Retinal pigment epithelial cell (primary cell): ENCODE measurements around the gene BTBD2.

Source experiments
- DNase-seq: peaks from one replicate; pipeline ENCODE4 v3.0.0-alpha.2; 2010; ENCODE audit warnings: low read depth
- H3K4me3 ChIP-seq: 2 replicates; pipeline ENCODE4 v1.5.1; 2011; ENCODE audit warnings: mild to moderate bottlenecking, low read length, control low read depth, moderate library complexity
- TF ChIP-seq, protein P1 (sequence below): conservative IDR thresholded peaks from 2 replicates; pipeline ENCODE4 v1.5.1; 2011; ENCODE audit warnings: low read depth, low read length, control low read depth, inconsistent platforms

Gene BTBD2

GRCh38 chr19:2011169-2011568 lies 4.3 kb downstream of the BTBD2 start:
- DNase-seq = no peak
- no peak overlapping the region for H3K4me3 ChIP-seq
- TF ChIP-seq, protein P1, sequence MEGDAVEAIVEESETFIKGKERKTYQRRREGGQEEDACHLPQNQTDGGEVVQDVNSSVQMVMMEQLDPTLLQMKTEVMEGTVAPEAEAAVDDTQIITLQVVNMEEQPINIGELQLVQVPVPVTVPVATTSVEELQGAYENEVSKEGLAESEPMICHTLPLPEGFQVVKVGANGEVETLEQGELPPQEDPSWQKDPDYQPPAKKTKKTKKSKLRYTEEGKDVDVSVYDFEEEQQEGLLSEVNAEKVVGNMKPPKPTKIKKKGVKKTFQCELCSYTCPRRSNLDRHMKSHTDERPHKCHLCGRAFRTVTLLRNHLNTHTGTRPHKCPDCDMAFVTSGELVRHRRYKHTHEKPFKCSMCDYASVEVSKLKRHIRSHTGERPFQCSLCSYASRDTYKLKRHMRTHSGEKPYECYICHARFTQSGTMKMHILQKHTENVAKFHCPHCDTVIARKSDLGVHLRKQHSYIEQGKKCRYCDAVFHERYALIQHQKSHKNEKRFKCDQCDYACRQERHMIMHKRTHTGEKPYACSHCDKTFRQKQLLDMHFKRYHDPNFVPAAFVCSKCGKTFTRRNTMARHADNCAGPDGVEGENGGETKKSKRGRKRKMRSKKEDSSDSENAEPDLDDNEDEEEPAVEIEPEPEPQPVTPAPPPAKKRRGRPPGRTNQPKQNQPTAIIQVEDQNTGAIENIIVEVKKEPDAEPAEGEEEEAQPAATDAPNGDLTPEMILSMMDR = no peak

- TF ChIP-seq, protein P1 = no peak
- no peak overlapping the region for H3K4me3 ChIP-seq
- no peak for DNase-seq
Observed at GRCh38 chr19:2010135-2010668, 5.3 kb downstream of the BTBD2 start.

- TF ChIP-seq, protein P1 = no peak
- no peak overlapping the region for H3K4me3 ChIP-seq
- no peak for DNase-seq
Observed at GRCh38 chr19:2003874-2004273, 11.6 kb downstream of the BTBD2 start.

DNA sequence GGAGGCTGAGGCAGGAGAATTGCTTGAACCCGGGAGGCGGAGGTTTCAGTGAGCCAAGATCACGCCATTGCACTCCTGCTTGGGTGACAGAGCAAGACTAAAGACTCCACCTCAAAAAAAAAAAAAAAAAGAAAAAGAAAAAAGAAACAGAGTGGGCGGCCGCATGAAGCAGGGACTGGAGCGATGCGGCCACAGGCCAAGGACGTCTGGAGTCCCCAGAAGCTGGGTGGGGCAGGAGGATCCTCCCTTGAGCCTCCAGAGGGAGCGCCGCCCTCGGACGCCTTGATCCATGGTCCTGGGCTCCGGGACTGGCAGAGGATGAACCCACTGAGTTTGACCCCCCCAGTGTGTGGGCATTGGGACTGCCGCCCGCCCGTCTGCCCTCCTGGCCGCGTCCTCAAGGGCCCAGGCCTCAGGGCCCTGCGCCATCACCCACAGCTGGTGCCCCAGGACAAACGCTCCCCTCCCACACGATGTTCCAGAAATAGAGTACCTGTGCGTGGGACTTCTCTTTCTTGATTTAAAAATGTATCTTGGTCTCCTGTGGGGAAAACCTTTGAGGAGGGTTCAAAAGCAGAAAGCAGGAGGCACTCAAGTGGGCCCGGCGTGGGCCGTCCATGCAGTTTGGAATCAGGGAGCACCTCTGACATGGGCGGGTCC lies 15.5 kb downstream of the BTBD2 start:
- no peak for DNase-seq
- TF ChIP-seq, protein P1 = no peak
- H3K4me3 ChIP-seq = no peak overlapping the region

- DNase-seq = no peak
Observed at GRCh38 chr19:1998712-1999708, 16.5 kb downstream of the BTBD2 start.

GRCh38 chr19:1997353-1998233 lies 17.9 kb downstream of the BTBD2 start:
- H3K4me3 ChIP-seq = no peak overlapping the region

More at GRCh38 chr19:1998712-1999708, 16.5 kb downstream of the BTBD2 start:
- no peak overlapping the region for H3K4me3 ChIP-seq
- TF ChIP-seq, protein P1 = no peak

More at GRCh38 chr19:1997353-1998233, 17.9 kb downstream of the BTBD2 start:
- TF ChIP-seq, protein P1 = no peak
- no peak for DNase-seq
